ENCODE data around the gene IGFBP5.

DNA sequence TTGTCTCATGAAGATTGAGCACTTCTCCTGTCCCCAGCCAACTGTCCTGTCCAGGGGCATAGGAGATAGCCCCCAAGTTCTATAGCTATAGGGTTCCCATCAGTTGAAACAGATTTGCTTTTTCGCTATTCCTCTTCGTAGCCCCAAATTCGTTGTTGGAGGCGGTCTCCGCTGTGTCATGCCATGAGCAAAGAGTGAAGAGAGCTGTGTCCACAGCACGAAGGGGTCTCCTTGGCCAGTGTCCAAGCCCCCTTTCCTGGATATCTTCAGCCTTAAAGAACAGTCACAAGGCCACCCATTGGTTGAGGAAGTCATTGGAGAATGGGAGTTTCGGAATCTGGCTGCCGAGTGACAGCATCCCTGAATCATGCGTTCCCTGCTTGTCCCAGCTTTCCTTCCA is 21.0 kb downstream of the IGFBP5 start:
- TF ChIP-seq POLR2A (IDR thresholded peaks at IDR 0.05) (no peak), CTCF (IDR thresholded peaks at IDR 0.05) (no peak)
